Measurements from ENCODE around the gene TMC6.
"Not testable (repeated sequence)": the region's sequence is repeated elsewhere in the genome, so short reads cannot be mapped to it uniquely, and the experiment has no call there.

The TMC6 gene

GRCh38 chr17:78110363-78111015 lies 18.1 kb downstream of the TMC6 start:
- DNase-seq (ENCODE audit: low read depth), result no peak

- DNase-seq (ENCODE audit: low read depth), result no peak
These were observed 19.1 kb downstream of the TMC6 start for GRCh38 chr17:78109489-78109761.

DNA sequence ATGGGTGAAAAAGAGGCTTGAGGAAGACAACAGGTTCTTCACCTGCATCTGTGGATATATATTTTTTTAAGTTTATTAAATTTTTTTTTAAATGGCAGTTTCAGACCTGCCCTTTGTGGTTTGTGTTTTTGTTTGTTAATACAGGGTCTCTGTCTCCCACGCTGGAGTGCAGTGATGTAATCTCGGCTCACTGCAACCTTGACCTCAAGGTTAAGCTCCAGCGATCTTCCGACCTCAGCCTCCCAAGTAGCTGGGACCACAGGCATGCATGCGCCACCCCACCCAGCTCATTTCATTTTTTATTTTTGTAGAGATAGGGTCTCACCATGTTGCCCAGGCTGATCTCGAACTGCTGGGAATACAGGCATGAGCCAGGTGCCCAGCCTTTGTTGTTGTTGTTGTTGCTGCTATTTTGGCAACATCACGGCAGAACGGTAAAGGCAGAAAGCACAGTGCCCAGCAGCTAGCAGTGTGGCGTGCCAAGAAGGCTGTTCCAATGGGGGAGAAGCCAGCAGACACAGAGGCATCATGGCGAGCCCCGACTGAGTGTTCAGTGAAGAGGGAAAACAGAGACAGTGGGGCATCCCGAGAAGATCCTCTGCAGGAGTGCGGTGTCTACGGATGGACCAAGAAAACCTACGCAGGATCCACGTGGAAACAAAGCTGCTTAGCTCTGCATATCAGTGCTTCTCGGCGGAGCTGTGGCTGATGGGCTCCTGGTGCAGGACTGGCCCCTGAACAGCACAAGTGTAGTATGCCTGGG lies 19.6 kb downstream of the TMC6 start:
- no peak for DNase-seq (ENCODE audit: low read depth)

DNA sequence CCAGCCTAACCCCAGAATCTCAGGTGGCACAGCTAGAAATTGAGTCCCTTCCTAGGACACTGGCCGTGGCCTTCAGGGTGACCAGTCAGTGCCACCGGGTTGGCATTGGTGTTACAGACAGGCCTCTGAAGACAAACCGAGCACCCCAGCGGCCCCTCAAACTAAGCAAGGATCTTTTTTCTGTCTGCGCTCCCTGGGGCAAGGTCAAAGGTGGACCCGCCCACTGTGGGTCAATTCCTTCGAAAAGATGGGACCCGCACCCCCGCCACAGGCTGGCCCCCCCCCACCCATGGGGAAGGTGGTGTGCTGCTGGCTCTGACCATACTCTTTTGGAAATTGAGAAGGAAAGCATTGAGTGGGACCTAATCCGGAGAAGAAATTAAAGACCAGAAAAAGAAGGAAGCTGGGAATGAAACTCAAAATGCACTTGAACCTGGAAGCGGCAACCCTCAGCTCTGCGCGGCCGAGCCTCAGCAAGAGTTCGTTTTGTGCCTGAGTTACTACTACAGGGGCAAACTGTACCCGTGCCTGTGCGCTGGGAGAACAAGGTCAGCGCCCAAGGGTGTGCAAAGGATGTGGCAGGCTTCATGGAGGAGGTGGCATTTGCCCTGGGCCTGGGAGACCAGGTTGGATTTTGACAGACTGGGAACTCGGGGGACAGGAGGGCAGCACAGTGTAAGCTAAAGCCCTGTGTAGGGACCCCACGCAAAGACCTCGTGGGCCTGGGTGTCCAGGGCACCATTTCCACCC lies 20.4 kb downstream of the TMC6 start:
- no peak for DNase-seq (ENCODE audit: low read depth)

- peak; percentile 43 for DNase-seq (ENCODE audit: low read depth)
These were observed 21.1 kb downstream of the TMC6 start for GRCh38 chr17:78107457-78107856.

- no peak for DNase-seq (ENCODE audit: low read depth)
These were observed 22.3 kb downstream of the TMC6 start for GRCh38 chr17:78106211-78106610.

GRCh38 chr17:78105551-78105950 lies 23.0 kb downstream of the TMC6 start:
- no peak for DNase-seq (ENCODE audit: low read depth)

- DNase-seq (ENCODE audit: low read depth), result no peak
These were observed 23.5 kb downstream of the TMC6 start for GRCh38 chr17:78105101-78105500.

DNA sequence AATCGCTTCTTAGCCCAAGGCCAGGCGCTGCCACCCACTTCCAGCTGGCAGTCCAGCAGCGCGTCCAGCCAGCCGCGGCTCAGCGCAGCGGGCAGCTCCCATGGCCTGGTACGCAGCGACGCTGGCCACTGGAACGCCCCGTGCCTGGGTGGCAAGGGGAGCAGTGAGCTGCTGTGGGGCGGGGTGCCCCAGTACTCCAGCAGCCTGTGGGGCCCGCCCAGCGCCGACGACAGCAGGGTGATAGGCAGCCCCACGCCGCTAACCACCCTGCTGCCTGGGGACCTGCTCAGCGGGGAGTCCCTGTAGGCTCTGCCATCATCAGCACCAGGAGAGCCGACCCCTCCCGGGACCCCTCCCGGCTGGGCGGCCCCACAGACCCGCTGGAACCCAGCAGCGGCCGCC lies 24.0 kb downstream of the TMC6 start:
- DNase-seq (ENCODE audit: low read depth), result no peak

GRCh38 chr17:78103311-78103710 lies 25.2 kb downstream of the TMC6 start:
- no peak for DNase-seq (ENCODE audit: low read depth)

GRCh38 chr17:78101542-78101941 lies 27.0 kb downstream of the TMC6 start:
- DNase-seq (ENCODE audit: low read depth), result no peak

DNA sequence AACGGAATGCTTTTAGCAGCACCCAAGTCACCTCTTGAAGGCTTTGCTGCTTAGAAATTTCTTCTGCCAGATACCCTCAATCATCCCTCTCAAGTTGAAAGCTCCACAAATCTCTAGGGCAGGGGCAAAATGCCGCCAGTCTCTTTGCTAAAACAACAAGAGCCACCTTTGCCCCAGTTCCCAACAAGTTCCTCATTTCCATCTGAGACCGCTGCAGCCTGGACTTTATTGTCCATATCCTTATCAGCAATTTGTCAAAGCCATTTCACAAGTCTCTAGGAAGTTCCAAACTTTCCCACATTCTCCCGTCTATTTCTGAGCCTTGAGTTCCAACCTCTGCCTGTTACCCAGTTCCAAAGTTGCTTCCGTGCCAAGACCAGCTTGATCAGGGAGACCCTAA lies 27.4 kb downstream of the TMC6 start:
- no peak for DNase-seq (ENCODE audit: low read depth)

DNA sequence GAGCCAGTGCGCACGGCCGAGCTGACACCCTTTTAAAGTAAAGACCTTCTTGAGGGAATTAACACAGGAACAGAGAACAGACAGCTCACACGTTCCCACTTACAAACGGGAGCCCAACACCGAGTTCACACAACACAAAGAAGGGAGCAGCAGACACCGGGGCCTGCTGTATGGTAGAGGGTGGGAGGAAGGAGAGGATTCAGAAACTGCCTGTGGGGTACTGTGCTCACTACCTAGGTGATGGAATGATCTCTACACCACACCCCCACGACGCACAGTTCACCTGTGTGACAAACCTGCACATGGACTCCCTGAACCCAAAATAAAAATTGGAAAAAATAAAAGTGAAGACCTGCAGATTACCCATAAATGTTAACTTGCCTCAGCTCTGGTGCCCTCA lies 32.5 kb downstream of the TMC6 start:
- no peak for DNase-seq (ENCODE audit: low read depth)

- DNase-seq (ENCODE audit: low read depth), result no peak
These were observed 33.5 kb downstream of the TMC6 start for GRCh38 chr17:78095035-78095434.

- DNase-seq (ENCODE audit: low read depth), result no peak
These were observed 35.7 kb downstream of the TMC6 start for GRCh38 chr17:78092794-78093324.

- DNase-seq (ENCODE audit: low read depth), result no peak
These were observed 38.8 kb downstream of the TMC6 start for GRCh38 chr17:78089576-78090281.

DNA sequence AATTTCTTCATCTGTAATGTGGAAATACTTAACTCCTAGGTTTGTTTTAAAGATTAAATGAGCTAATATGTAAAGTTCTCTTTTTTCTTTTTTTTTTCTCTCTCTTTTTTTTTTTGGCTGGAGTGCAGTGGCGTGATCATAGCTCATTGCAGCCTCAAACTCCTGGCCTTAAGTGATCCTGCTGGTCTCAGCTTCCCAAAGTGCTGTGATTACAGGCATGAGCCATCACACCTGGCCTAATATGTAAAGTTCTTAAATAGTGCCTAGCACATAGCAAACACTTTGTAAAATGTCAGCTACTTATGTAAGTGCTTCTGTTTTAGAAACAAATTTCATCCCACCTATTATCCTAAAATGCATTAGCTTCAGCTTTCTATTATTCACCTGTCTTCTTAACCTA lies 40.0 kb downstream of the TMC6 start:
- DNase-seq (ENCODE audit: low read depth), result no peak

- DNase-seq (ENCODE audit: low read depth), result no peak
These were observed 41.8 kb downstream of the TMC6 start for GRCh38 chr17:78086740-78087139.

DNA sequence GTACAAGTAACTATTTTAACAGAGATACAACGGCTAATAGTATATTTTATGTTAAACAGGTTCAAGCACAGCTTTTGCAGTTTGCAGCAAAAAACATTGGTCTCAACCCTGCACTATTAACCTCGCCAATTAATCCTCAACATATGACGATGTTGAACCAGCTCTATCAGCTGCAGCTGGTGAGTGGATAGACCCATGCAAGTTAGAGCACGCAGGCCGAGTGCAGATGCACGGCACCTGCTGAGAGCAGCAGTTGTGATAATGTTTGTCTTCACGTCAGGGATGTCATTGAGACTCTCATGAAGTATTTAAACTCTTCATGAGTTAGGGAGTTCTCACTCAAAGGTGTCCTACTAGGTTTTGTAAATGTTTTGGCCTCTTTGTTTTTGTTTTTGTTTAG lies 45.6 kb downstream of the TMC6 start:
- no peak for DNase-seq (ENCODE audit: low read depth)

GRCh38 chr17:78082355-78082872 lies 46.1 kb downstream of the TMC6 start:
- not testable (repeated sequence) for DNase-seq (ENCODE audit: low read depth)

DNA sequence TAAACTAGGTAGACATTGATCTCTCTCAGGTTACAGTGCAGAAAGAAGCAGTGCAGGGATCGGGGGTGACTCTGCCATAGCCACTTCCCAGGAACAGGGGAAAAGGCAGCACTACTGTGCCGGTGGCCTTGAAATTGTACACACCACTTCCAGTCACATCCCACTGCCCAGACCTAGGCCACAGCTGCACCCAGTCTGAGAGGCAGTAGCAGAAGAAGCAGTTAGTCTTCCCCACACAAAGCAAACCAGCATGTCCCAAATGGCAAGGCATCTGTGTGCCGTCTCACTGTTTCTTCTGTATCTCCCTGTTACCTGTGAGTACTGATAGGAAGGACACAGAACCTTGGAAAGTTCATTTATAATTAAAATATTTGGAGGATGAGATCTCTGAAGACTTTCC lies 47.0 kb downstream of the TMC6 start:
- no peak for DNase-seq (ENCODE audit: low read depth)

GRCh38 chr17:78079253-78079652 lies 49.3 kb downstream of the TMC6 start:
- no peak for DNase-seq (ENCODE audit: low read depth)

Data from fibroblast of the conjunctiva (primary cell).